Gastrocnemius medialis (tissue), 4 donors: ENCODE measurements around the gene EGLN1.

Source experiments
- POLR2A ChIP-seq, 2 donors: fragments of 450-650 bp; IDR thresholded peaks; one replicate each; pipeline ENCODE4 v1.6.1; 2017; ENCODE audit warnings: antibody characterized with exemption in 2 of 2, mild to moderate bottlenecking in 2 of 2, moderate library complexity in 2 of 2
- TF ChIP-seq, protein P1 (sequence below), 5 experiments: fragments of 450-650 bp in 3 of 5; fragments of 200-600 bp in 2 of 5; sonication (generic) in 2 of 5; IDR thresholded peaks in 4 of 5; conservative IDR thresholded peaks in 1 of 5; 1 replicate in 4 of 5; 2 replicates in 1 of 5; pipeline ENCODE4 v1.5.1; 2016 to 2019; ENCODE audit warnings: antibody characterized with exemption in 5 of 5, mild to moderate bottlenecking in 3 of 5, moderate library complexity in 3 of 5

- TF ChIP-seq, protein P1, sequence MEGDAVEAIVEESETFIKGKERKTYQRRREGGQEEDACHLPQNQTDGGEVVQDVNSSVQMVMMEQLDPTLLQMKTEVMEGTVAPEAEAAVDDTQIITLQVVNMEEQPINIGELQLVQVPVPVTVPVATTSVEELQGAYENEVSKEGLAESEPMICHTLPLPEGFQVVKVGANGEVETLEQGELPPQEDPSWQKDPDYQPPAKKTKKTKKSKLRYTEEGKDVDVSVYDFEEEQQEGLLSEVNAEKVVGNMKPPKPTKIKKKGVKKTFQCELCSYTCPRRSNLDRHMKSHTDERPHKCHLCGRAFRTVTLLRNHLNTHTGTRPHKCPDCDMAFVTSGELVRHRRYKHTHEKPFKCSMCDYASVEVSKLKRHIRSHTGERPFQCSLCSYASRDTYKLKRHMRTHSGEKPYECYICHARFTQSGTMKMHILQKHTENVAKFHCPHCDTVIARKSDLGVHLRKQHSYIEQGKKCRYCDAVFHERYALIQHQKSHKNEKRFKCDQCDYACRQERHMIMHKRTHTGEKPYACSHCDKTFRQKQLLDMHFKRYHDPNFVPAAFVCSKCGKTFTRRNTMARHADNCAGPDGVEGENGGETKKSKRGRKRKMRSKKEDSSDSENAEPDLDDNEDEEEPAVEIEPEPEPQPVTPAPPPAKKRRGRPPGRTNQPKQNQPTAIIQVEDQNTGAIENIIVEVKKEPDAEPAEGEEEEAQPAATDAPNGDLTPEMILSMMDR (IDR thresholded peaks at IDR 0.05 in 4 of 5, conservative IDR thresholded peaks at IDR 0.05 in 1 of 5), result no peak
- no peak for TF ChIP-seq POLR2A (IDR thresholded peaks at IDR 0.05)
These were observed 66.9 kb downstream of the EGLN1 start for GRCh38 chr1:231355171-231355570.
